ENCODE data around the gene CRYBG1.

CRYBG1 gene

GRCh38 chr6:106525107-106525881, 164.8 kb downstream of the CRYBG1 start:
- peak overlapping the region; percentile 12 for H3K4me3 ChIP-seq (ENCODE audit: low read depth, low read length)
- H3K27me3 ChIP-seq = peaks cover 26% of the 10 kb centered on the region
- no peaks in the 10 kb centered on the region; the same call in 1 of the 2 replicates for H3K4me1 ChIP-seq
- TF ChIP-seq CTCF (IDR thresholded peaks at IDR 0.05; ENCODE audit: low read depth, low read length) = no peak
- DNase-seq = no peak
- no peaks in the 10 kb centered on the region for H3K9me3 ChIP-seq
- H3K36me3 ChIP-seq = no peaks in the 10 kb centered on the region

DNA sequence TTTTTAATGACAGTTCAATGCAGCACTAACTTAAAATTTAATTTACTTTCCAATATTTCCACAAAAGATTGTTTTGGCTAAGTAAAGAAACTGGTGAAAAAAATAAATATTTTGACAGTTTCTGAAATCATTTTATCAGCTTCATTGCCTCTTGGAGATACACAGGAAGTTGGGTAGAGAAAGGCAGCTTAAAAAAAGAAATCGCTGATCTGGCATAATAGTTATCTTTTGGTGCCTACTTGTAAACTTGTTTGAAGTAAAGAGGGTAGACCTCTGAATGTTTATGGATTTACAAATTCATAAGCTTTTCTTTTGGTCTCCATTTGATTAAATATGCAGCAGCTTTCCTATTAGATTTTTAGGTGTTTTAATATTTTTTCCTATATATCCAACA, 165.4 kb downstream of the CRYBG1 start:
- H3K27me3 ChIP-seq = peaks cover 31% of the 10 kb centered on the region
- TF ChIP-seq CTCF (IDR thresholded peaks at IDR 0.05; ENCODE audit: low read depth, low read length) = no peak
- no peaks in the 10 kb centered on the region; the same call in 1 of the 2 replicates for H3K4me1 ChIP-seq
- no peaks in the 10 kb centered on the region for H3K9me3 ChIP-seq
- no peak overlapping the region for H3K4me3 ChIP-seq (ENCODE audit: low read depth, low read length)
- no peaks in the 10 kb centered on the region for H3K36me3 ChIP-seq
- DNase-seq = no peak

DNA sequence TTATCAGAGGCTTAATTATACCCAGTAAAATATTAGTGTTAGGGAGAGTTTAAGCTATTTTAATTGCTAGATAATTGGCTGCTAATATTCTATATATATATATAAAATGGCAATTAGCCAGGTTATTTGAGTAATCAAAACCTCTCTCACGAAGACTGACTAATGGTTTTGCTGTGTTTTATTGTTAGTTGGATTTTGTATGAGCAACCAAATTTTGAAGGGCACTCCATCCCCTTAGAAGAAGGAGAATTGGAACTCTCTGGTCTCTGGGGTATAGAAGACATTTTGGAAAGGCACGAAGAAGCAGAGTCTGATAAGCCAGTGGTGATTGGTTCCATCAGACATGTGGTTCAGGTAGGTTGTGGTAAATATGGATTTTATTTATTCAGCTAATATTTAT, 166.6 kb downstream of the CRYBG1 start:
- no peak for DNase-seq
- H3K27me3 ChIP-seq = peaks cover 30% of the 10 kb centered on the region
- no peak for TF ChIP-seq CTCF (IDR thresholded peaks at IDR 0.05; ENCODE audit: low read depth, low read length)
- no peak overlapping the region for H3K4me3 ChIP-seq (ENCODE audit: low read depth, low read length)
- no peaks in the 10 kb centered on the region; the same call in 1 of the 2 replicates for H3K4me1 ChIP-seq
- H3K36me3 ChIP-seq = no peaks in the 10 kb centered on the region
- H3K9me3 ChIP-seq = no peaks in the 10 kb centered on the region

DNA sequence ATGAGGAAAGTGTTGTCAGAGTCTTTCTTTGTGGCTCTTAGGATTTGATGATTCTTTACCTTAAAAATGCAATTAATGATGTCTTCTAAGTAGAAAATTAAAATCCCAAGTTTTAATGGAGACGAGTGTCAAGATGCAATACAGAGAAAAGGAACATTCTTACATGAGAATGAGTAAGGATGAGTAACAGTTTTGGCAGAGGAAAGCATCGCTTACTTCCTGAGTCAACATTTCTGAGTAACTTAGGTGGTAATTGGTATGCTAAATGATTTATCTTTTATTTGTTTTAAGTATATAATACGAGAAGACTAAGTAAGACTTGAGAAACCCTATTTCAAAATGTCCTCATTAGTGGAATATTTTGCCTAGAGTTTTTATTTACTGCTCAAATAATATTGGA, 167.5 kb downstream of the CRYBG1 start:
- no peaks in the 10 kb centered on the region for H3K9me3 ChIP-seq
- no peaks in the 10 kb centered on the region for H3K36me3 ChIP-seq
- DNase-seq = no peak
- peaks cover 34% of the 10 kb centered on the region for H3K27me3 ChIP-seq
- TF ChIP-seq CTCF (IDR thresholded peaks at IDR 0.05; ENCODE audit: low read depth, low read length) = no peak
- no peak overlapping the region for H3K4me3 ChIP-seq (ENCODE audit: low read depth, low read length)
- H3K4me1 ChIP-seq = no peaks in the 10 kb centered on the region; the same call in 1 of the 2 replicates

GRCh38 chr6:106528521-106528920, 168.0 kb downstream of the CRYBG1 start:
- TF ChIP-seq CTCF (IDR thresholded peaks at IDR 0.05; ENCODE audit: low read depth, low read length) = no peak
- H3K36me3 ChIP-seq = no peaks in the 10 kb centered on the region
- H3K4me1 ChIP-seq = no peaks in the 10 kb centered on the region; the same call in 1 of the 2 replicates

GRCh38 chr6:106529438-106529837, 168.9 kb downstream of the CRYBG1 start:
- Histone ChIP-seq H3K4me3 (ENCODE audit: low read depth, low read length) (no peak overlapping the region), H3K36me3 (no peaks in the 10 kb centered on the region), H3K27me3 (peaks cover 45% of the 10 kb centered on the region), H3K9me3 (no peaks in the 10 kb centered on the region), H3K4me1 (no peaks in the 10 kb centered on the region; the same call in 1 of the 2 replicates)
- TF ChIP-seq CTCF (IDR thresholded peaks at IDR 0.05; ENCODE audit: low read depth, low read length) = no peak
- DNase-seq = no peak

More at GRCh38 chr6:106528521-106528920, 168.0 kb downstream of the CRYBG1 start:
- H3K9me3 ChIP-seq = no peaks in the 10 kb centered on the region
- no peak for DNase-seq
- H3K4me3 ChIP-seq (ENCODE audit: low read depth, low read length) = no peak overlapping the region
- peaks cover 39% of the 10 kb centered on the region for H3K27me3 ChIP-seq
